Posterior cingulate gyrus (tissue), 11 donors: ENCODE measurements around the gene CD8B2.
"Not testable (repeated sequence)": the region's sequence is repeated elsewhere in the genome, so short reads cannot be mapped to it uniquely, and the experiment has no call there.

Source experiments
- DNase-seq, 10 donors: peaks; one replicate each; pipeline versions ENCODE4 v3.0.0 to v3.0.0-alpha.2; 2020 to 2021; ENCODE audit warnings: mixed read lengths in 3 of 10
- intact Hi-C: fragments of 100-400 bp; cut with DNase I; formaldehyde crosslinking; loops from one replicate; pipeline ENCODE4 v1.15.1; 2023

The CD8B2 gene

DNA sequence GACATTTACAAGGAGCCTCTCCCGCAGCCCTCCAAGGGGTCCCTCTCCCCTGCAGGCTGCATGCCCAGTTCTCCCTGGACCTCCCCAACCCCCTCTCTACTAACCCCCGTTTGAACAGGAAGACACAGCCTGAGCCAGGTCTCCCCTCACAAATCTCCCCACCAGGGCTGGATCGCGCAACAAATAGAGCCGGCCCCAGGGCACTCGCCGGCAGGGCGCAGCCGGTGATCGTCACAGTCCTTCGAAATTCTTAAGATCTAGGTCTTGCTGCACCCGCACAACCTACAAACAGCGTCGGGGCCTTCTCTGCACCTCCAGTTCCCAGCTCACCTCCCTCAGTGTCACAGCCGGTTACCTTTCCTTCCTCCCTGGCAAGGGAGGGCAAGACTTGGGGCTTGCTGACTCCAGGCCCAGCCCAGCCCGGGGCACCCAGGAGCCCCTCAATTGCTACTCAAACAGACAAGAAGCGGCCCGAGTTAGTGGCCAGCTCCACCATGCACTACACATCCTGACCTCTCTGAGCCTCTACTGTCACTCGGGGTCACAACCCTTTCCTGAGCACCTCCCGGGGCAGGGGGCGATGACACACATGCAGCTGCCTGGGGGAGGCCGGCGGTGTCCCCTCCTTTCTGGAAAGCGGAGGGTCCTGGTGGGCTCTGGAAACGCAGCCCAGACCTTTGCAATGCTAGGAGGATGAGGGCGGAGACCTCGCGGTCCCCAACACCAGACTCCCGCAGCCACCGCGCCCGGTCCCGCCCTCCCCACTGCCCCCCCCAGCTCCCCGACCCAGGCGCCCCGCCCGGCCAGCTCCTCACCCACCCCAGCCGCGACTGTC, at the start of gene CD8B2:
TSS of gene CD8B2 (plus strand) at position 814 of the 835 bp plus-strand sequence. CDS start 63 bp downstream, outside the sequence.
- intact Hi-C loops, DNase-seq: not testable (repeated sequence)

DNA sequence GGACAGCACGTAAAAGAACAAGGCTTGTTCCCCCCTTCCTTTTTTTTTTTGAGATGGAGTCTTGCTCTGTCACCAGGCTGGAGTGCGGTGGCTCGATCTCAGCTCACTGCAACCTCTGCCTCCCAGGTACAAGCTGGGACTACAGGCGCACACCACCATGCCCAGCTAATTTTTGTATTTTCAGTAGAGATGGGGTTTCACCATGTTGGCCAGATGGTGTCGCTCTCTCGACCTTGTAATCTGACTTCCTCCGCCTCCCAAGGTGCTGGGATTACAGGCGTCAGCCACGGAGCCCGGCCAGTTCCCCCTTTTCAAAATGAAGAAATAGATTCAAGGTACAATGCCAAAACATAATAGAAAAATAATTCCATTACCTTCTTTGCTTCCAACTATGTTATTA, 25.3 kb upstream of the CD8B2 start:
- intact Hi-C loops, result not testable (repeated sequence)
- DNase-seq, result peak in 1 of 10 donors; percentile 12

DNA sequence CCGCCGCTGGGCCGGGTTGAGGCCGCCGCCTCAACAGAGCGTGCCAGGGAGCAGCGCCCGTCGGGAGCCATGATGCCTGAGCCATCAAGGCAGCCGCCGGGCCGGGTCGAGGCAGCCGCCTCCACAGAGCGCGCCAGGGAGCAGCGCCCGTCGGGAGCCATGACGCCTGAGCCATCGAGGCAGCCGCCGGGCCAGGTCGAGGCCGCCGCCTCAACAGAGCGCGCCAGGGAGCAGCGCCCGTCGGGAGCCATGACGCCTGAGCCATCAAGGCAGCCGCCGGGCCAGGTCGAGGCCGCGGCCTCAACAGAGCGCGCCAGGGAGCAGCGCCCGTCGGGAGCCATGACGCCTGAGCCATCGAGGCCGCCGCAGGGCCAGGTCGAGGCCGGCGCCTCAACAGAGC, 19.6 kb upstream of the CD8B2 start:
- DNase-seq, intact Hi-C loops: not testable (repeated sequence)

DNA sequence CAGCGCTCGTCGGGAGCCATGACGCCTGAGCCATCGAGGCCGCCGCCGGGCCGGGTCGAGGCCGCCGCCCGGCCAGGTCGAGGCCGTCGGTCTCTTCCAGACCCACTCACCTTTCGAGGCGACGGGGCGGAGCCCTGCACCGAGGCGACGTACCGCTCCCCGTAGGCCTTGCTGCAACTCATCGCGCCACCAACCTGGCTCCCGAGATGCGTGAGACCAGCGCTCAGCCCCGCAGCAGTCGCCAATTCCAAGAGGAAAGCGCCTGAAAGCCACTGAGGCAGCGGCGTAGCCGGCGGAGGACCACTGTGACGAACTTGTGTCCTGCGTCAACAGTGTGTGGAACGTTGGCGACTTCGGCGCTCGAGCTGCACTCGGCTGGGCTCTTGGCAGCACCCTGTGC, 19.1 kb upstream of the CD8B2 start, which contains the start of gene RGPD3:
TSS of gene RGPD3 (minus strand) at position 307 of the 400 bp plus-strand sequence. CDS start at position 182, 125 bp downstream.
- peak in 1 of 10 donors; percentile 80 for DNase-seq
- intact Hi-C loops, result not testable (repeated sequence)

DNA sequence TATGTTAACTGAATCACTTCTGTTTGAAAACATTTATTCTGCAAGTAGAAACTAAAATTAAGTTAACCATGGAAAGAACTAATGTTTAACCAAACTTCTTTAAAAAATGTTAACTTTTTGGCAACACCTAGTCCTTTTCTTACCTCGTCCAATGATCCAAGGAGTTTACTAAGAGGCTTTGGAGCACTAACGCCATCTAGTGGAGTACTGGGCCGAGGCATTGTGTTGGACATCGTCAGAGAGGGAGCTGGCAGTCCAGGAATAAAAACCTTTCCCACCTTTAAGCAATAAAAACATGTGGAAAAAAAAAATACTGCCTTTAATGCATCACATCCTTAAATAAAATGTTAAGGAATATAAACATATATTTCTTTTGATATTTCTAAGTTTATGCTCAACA, 16.5 kb upstream of the CD8B2 start:
- DNase-seq, result peak in 7 of 10 donors; percentile 27 to 88 (median 52)

DNA sequence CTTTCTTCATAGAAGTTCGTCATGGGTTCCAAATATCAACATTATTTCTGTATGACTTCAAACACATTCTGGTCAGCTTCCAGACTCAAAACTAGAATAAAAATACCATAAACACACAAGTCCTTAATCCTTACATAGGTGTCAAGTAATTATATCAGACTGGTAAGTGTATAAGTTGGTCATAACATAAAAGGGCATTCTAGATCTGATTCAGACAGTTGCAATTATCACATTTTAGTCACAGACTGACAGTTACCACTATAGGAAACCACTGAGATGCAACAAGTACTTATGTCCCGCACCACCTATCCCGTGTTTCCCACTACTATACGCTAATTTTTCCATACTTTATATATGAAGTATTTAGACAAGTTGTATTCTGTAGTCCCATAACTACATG, 9.5 kb upstream of the CD8B2 start:
- DNase-seq, intact Hi-C loops: not testable (repeated sequence)

More for the DNA sequence above, 16.5 kb upstream of the CD8B2 start:
- intact Hi-C loops, result not testable (repeated sequence)

DNA sequence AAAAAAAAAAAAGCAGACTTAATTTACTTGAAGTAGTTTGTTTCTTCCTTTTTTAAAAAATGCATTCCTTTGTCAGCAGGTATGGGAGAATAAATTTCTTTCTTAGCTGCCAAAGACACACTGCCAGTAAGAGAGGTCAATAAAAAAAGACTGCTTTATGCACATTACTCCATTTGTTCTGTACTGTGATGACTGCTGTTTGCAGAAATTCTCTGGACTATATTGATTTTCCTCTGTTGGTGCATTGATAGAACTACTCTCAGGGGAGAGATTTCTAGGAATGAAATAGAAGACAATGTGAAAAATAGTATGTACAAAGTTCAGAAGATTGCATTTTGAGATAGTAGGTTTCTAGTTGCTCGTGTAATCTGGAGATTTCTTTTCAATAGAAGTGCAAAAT, 7.6 kb upstream of the CD8B2 start:
- intact Hi-C loops, DNase-seq: not testable (repeated sequence)

DNA sequence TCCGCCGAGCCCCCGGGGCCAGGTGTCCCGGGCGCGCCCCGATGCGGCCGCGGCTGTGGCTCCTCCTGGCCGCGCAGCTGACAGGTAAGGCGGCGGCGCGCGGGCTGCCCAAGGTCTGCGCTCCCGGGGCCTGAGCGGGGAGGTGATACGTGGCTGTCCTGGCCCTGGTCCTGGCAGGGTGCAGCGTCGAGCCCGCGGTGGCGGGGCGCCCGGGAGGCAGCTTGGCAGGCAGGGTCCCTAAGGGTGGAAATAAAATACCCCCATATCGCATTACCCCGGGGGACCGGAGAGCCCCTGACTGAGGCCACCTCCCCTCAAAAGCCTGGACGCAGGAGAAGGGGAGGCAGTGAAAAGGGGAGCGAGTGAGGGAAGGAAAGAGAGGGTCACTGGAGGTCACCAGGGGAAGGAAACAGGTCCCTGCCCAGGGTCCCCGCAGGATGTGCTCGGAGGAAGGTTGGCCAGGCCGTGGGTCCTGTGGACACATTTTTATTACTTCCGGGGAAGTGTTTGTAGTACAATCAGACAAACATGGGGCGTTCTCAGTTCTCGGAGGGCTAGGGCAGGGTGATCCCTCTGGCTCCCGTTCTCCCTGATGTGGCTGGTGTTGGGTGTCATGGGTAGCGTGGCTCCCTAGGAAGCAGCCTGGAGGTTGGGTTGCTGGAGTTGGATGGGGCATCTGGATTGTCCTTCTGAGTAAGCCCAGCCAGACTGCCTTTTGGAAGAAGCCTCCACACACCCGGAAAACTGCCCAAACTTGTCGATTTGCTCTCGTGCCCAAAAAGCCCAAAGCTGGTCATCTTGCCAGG, 425 bp downstream of the CD8B2 start:
- intact Hi-C loops, DNase-seq: not testable (repeated sequence)

DNA sequence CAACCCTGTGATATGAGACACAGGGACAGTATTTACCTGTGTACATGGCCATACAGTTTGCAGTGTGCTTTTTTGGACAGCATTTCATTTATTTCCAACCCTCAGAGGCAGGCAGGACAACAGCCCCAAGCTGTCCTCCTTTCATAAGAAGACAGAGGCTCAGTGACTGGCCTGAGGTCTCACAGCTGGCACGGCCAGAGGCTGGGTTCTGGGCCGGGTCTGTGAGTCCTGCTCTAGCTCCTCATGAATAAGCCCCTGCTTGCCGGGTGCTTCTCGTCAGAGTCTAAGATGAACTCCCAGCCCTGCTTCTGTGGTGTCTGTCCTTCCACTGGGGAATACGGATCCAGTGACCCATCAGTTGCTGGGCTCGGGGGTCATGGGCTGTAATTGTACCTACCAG, 2.5 kb downstream of the CD8B2 start:
- intact Hi-C loops, result not testable (repeated sequence)
- DNase-seq, result peak in 1 of 10 donors; percentile 62

DNA sequence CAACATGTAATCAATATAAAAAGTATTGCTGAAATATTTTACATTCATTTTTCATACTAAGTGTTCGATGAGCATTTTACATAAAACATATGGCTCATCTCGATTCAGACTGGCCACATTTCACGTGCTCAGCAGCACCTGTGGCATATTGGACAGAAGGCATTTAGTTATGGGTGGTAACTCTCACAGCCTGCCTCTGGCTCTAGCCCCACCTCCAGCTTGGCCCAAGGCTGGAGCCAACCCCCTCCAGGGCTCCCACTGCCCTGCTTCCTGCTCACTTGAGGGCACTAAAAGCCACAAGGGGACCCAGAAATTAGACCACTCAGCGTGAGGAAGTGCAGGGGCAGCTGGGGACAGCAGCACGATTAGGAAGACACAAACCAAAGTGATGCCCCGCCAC, 5.2 kb downstream of the CD8B2 start:
- DNase-seq, intact Hi-C loops: not testable (repeated sequence)

DNA sequence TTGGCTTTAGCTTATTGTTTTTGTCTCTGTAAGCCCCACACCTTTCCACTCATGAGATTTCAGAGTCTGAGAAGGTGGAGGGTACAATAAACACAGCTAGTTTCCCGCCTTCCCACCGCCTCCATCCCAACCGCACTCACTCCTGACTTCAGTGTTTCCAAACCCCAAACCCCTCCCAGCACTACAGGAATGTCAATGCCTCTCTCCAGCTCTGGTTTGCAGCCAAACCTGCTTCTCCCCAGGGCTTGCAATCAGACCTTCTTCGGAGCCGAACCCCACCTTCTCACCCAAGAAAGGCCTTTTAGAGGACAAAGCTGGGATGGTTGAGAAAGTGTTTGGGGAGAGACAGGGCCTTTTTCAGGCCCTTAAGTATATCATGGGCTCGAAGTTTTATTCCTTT, 5.7 kb downstream of the CD8B2 start:
- DNase-seq, intact Hi-C loops: not testable (repeated sequence)

DNA sequence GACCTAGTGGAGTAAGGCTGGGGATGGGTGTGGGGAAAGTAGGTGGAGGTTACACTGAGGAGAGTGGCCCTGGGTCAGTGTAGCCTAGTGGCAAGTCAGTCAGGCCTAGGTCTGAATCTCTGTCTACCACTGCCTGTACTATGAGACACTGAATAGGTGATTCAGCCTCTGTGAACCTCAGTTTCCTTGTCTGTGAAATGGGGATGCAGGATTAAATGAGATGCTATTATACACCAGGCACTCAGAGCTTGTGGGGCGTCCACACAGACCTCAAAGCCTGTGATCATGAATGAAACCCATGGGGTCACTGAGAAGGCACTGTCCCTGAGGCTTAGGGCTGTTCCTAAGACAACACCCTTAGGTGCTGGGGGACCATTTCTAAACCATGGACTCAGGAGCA, 11.4 kb downstream of the CD8B2 start:
- DNase-seq, intact Hi-C loops: not testable (repeated sequence)

DNA sequence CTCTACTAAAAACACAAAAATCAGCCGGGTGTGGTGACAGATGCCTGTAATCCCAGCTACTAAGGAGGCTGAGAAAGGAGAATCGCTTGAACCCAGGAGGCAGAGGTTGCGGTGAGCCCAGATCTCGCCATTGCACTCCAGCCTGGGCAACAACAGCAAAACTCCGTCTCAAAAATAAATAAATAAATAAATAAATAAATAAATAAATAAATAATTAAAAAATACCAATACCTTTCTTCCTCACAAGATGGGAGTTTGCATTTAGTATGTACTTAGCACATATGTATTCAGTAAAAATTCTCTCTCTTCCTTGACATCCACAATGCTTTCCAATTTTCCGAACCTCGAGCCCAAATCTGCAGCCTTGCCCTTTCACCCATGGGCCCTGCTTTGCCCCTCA, 13.2 kb downstream of the CD8B2 start:
- intact Hi-C loops, result not testable (repeated sequence)
- DNase-seq, result peak in 1 of 10 donors; percentile 45

DNA sequence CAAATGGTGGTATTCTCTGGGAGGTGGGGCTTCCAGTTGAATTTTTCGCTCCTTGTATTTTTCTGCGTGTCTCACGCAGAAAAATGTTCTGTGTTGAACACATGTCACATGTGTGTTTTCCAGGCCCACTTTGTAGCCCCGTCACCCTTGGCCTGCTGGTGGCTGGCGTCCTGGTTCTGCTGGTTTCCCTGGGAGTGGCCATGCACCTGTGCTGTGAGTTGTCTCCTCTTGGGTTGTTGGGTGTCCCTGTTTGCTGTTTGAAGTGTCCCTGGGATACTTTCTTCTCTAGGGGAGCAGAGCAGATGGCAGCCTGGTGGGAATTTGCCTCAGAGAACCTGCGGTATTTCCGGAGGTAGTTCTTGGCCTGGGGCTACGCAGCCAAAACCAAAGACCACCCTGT, 15.2 kb downstream of the CD8B2 start:
- DNase-seq, result peak in 1 of 10 donors; percentile 66
- intact Hi-C loops, result not testable (repeated sequence)

DNA sequence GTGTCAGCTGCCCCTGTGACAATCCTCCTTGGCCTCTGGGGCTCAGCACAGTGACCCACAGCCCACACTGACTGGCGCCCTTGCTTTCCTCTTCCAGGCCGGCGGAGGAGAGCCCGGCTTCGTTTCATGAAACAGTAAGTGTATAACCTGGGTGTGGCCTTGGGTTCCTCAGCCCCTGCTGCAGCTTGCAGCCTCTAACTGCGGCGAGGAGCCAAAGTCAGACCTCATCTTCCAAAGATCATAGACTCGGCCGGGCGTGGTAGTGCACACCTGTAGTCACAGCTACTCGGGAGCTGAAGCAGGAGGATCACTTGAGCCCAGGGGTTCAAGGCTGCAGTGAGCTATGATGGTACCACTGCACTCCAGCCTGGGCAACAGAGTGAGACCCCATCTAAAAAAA, 17.0 kb downstream of the CD8B2 start:
- peak in 1 of 10 donors; percentile 79 for DNase-seq
- intact Hi-C loops, result not testable (repeated sequence)

DNA sequence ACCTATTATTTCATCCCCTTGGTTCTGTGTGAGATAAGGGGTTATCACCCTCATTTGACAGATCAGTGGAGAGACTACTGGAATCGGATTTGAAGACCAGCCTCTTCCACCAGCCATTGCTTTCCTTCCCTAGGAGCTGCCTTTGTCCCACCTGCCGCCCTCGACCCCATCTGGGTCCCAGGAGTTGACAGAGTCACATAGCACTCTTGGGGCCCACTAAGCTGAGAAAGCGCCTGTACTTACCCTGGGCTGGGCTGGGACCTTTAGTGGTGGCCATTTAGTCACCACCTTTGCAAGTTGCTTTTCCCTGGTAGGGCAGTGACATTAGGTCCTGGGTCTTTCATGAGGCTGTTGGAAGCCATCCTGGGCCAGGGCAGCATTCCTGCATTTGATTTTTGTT, 17.6 kb downstream of the CD8B2 start:
- intact Hi-C loops, result not testable (repeated sequence)
- DNase-seq, result peak in 1 of 10 donors; percentile 52

DNA sequence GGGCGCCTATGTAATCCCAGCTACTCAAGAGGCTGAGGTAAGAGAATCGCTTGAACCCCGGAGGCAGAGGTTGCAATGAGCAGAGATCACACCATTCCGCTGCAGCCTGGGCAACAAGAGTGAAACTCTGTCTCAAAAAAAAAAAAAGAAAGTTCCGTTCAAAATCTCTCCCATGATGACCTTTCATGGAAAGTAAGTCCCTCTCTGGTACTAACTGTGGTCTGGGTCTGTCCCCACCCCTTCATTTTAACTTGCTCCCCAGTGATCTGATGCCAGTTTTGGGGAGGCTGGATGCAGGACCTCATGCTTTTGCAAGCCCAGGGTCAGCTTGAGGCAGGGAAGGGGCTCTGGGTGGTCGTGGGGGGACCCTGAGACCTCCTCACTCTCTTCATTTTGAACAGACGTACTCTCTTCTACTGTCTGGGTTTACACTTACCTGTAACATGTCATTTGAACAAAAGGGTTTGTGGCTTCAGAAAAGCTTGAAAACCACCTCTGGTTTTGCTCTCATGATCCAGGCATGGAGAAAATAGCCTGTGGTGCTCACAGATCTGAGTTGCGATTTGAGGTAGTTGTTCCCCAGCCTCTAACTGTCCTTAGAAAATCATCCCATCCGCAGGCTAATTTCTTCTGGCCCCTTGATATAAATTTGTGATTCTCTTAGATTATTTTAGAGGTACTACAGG, 19.0 kb downstream of the CD8B2 start:
- peak in 1 of 10 donors; percentile 25 for DNase-seq
- intact Hi-C loops, result not testable (repeated sequence)

DNA sequence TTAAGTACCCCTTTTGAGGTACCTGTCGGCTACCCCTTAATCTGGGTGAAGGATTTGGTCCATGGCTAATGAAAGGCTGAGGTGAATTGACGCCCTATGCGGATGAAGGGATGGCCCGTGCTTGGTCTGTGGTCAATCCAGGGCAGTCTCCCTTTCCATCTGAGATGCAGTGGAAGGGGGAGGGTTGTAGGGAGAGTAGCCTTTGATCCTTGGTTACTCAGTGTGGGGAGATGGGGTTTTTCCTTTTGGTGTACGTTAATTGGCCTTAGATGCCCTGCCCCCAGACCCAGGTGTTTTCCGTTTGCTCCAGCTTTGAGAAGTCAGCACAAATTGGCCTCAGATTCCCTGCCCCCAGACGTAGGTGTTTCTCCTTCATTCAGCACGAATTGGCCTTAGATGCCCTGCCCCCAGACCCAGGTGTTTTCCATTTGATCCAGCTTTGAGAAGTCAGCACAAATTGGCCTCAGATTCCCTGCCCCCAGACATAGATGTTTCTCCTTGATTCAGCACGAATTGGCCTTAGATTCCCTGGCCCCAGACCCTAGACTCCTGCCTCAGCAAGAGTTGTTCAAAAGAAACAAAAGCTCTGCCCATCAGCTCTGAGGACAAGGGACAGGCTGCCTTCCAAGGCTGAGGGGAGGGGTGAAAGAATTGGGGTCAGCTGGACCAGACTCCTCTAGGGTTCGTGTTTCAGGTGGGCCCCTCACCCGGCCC, 21.7 kb downstream of the CD8B2 start:
- intact Hi-C loops, result not testable (repeated sequence)
- peak in 1 of 10 donors; percentile 11 for DNase-seq

DNA sequence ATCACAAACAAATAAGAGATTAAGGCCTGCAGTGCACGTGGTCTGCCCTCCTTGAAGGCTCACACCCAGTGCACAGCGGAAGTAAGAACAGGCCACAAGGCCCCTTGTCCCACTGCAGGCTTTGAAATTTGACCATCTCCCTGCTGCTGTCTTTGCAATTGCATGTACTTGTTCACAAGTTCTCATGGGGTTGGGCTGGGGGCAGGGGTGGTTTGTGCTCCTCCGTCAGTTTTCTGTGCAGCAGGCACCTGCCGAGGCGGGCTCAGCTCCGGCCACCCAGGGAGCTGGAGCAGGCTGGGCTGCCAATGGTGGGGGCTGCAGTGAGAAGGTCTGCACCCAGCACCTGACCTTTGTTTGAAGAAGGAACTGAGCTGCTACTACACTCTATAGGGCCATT, 22.2 kb downstream of the CD8B2 start:
- peak in 1 of 10 donors; percentile 47 for DNase-seq
- intact Hi-C loops, result not testable (repeated sequence)

DNA sequence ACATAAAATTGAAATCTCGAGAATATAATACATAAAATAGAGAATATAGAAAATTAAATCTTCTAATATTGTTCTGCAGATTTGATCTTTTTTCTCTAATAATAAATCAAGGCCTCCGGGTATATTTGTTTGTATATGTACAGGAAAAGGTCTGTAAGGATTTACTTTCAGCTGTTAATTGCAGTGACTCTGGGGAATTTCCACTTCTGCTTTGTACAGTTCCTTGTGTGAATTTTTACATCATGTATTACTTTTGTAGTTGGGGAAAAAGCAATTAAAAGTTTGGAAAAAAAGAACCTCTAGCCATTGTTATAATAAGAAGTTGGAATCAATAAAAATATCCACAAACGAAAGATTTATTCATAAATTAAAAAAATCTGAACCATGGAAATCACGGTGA, 23.6 kb downstream of the CD8B2 start:
- intact Hi-C loops, result not testable (repeated sequence)

More for the DNA sequence above, 23.6 kb downstream of the CD8B2 start:
- not testable (repeated sequence) for DNase-seq
